SK-N-SH (cell line): ENCODE measurements around the gene MAP1B.

ENCODE experiments used
- CTCF ChIP-seq: fragments of 200-600 bp; sonication (generic); IDR thresholded peaks from 2 replicates; pipeline ENCODE4 v1.6.1; 2017; ENCODE audit warnings: antibody characterized with exemption, mild to moderate bottlenecking, moderate library complexity
- FOSL2 ChIP-seq: IDR thresholded peaks from 2 replicates; pipeline ENCODE4 v1.4.0; 2012; ENCODE audit warnings: low read depth, mild to moderate bottlenecking, moderate library complexity, borderline replicate concordance
- POLR2AphosphoS5 ChIP-seq: IDR thresholded peaks from 2 replicates; pipeline ENCODE4 v1.6.1; 2012; ENCODE audit warnings: low read depth, low read length
- RCOR1 ChIP-seq: fragments of 150-350 bp; IDR thresholded peaks from 2 replicates; pipeline ENCODE4 v1.6.1; 2017; ENCODE audit warnings: antibody characterized with exemption, low read length
- RFX5 ChIP-seq: IDR thresholded peaks from 2 replicates; pipeline ENCODE4 v1.6.1; 2012; ENCODE audit warnings: mild to moderate bottlenecking, improper control_type of control experiment, low read length
- TCF12 ChIP-seq: IDR thresholded peaks from 2 replicates; pipeline ENCODE4 v1.4.0; 2012
- USF1 ChIP-seq: IDR thresholded peaks from 2 replicates; pipeline ENCODE4 v1.4.0; 2012; ENCODE audit warnings: low read depth, borderline replicate concordance

- TF ChIP-seq USF1 (no peak), CTCF (no peak), RCOR1 (no peak), POLR2AphosphoS5 (no peak; the same call in 1 of the 2 replicates), RFX5 (no peak), TCF12 (no peak), FOSL2 (no peak)
Observed at GRCh38 chr5:72209147-72210115, 102.2 kb downstream of the MAP1B start.
